OCI-LY1 (cell line): ENCODE data around the gene PACS2.

ENCODE experiments used
- EZH2 ChIP-seq: fragments of 200-600 bp; sonication (generic), shearing (Covaris generic); IDR thresholded peaks from 2 replicates; pipeline ENCODE4 v1.8.0; 2017; ENCODE audit warnings: borderline replicate concordance, mixed run types, mild to moderate bottlenecking, antibody characterized with exemption, low read length, moderate library complexity, mixed read lengths
- TF ChIP-seq, protein P1 (sequence below): fragments of 200-600 bp; sonication (generic), shearing (Covaris generic); IDR thresholded peaks from 2 replicates; pipeline ENCODE4 v1.5.1; 2017; ENCODE audit warnings: mild to moderate bottlenecking, antibody characterized with exemption, low read length, moderate library complexity, mixed read lengths

DNA sequence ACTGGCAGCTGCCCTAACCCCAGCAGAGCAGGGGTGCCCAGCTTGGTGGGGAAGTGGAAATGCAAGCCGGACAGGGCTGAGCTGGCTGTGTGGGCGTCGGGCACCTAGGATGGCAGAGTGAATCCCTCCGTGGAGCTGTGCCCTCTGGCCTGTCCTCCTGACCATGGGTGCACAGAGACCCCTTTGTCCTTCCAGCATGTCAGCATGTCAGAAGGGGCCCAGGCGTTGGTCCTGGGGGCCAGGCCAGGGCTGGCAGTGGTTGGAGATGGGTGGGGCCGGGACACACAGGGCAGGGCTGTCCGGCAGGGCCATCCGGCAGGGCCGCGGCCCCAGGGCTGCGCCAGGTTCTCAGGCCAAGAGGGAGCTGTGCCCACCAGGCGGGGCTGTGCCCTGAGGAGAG is 75.0 kb downstream of the PACS2 start:
- no peak for TF ChIP-seq EZH2
- TF ChIP-seq, protein P1, sequence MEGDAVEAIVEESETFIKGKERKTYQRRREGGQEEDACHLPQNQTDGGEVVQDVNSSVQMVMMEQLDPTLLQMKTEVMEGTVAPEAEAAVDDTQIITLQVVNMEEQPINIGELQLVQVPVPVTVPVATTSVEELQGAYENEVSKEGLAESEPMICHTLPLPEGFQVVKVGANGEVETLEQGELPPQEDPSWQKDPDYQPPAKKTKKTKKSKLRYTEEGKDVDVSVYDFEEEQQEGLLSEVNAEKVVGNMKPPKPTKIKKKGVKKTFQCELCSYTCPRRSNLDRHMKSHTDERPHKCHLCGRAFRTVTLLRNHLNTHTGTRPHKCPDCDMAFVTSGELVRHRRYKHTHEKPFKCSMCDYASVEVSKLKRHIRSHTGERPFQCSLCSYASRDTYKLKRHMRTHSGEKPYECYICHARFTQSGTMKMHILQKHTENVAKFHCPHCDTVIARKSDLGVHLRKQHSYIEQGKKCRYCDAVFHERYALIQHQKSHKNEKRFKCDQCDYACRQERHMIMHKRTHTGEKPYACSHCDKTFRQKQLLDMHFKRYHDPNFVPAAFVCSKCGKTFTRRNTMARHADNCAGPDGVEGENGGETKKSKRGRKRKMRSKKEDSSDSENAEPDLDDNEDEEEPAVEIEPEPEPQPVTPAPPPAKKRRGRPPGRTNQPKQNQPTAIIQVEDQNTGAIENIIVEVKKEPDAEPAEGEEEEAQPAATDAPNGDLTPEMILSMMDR: no peak
